IPS-18c (cell line): ENCODE data around the gene OPN1LW.
"Not testable (repeated sequence)": the region's sequence is repeated elsewhere in the genome, so short reads cannot be mapped to it uniquely, and the experiment has no call there.

Source experiments
- H3K4me3 ChIP-seq: 2 replicates; pipeline ENCODE4 v1.7.0; 2013; ENCODE audit warnings: low read depth, mild to moderate bottlenecking, low read length, moderate library complexity; ENCODE audit not compliant: insufficient read depth
- H3K9me3 ChIP-seq: one replicate; pipeline ENCODE4 v1.6.1; 2013; ENCODE audit warnings: mild to moderate bottlenecking, low read length, moderate library complexity; ENCODE audit not compliant: control insufficient read depth, insufficient read depth

The OPN1LW gene

GRCh38 chrX:154168384-154168783 is 24.3 kb downstream of the OPN1LW start:
- H3K4me3 ChIP-seq, H3K9me3 ChIP-seq: not testable (repeated sequence)

- not testable (repeated sequence) for H3K4me3 ChIP-seq
These were observed 28.5 kb downstream of the OPN1LW start for GRCh38 chrX:154172535-154172943.

GRCh38 chrX:154174356-154174755 is 30.3 kb downstream of the OPN1LW start:
- not testable (repeated sequence) for H3K4me3 ChIP-seq

More at GRCh38 chrX:154172535-154172943, 28.5 kb downstream of the OPN1LW start:
- H3K9me3 ChIP-seq, result not testable (repeated sequence)

GRCh38 chrX:154182296-154182695 is 38.3 kb downstream of the OPN1LW start, which contains the start of gene OPN1MW:
Gene OPN1MW, plus strand, starts transcription at chrX:154182596. Its CDS starts 82 bp downstream, at chrX:154182678.
- not testable (repeated sequence) for H3K9me3 ChIP-seq, H3K4me3 ChIP-seq

More at GRCh38 chrX:154174356-154174755, 30.3 kb downstream of the OPN1LW start:
- not testable (repeated sequence) for H3K9me3 ChIP-seq

- H3K4me3 ChIP-seq, H3K9me3 ChIP-seq: not testable (repeated sequence)
These were observed 39.8 kb downstream of the OPN1LW start for GRCh38 chrX:154183794-154184193.

- H3K4me3 ChIP-seq, H3K9me3 ChIP-seq: not testable (repeated sequence)
These were observed 48.8 kb downstream of the OPN1LW start for GRCh38 chrX:154192846-154193245.

GRCh38 chrX:154194316-154194715 is 50.3 kb downstream of the OPN1LW start:
- H3K4me3 ChIP-seq, result not testable (repeated sequence)

GRCh38 chrX:154196466-154196865 is 52.4 kb downstream of the OPN1LW start:
- not testable (repeated sequence) for H3K4me3 ChIP-seq, H3K9me3 ChIP-seq

More at GRCh38 chrX:154194316-154194715, 50.3 kb downstream of the OPN1LW start:
- H3K9me3 ChIP-seq, result not testable (repeated sequence)
